ENCODE results near the gene MYL12B. TPM values are rescaled to one million over a fixed set of nuclear protein-coding genes. Genes with fewer than 3 reads are reported as not detected.
"Not testable (repeated sequence)": the region's sequence is repeated elsewhere in the genome, so short reads cannot be mapped to it uniquely, and the experiment has no call there.

The MYL12B gene
- total RNA-seq, 1 donor from 2014 or later, result 176 TPM

GRCh38 chr18:3217948-3218647, 43.8 kb upstream of the MYL12B start:
- intact Hi-C loops (cut with micrococcal nuclease), result no loop called here
- H3K9me3 ChIP-seq (replicated peaks), result no peaks in the 10 kb centered on the region

GRCh38 chr18:3218819-3219218, 43.1 kb upstream of the MYL12B start:
- H3K27ac ChIP-seq (replicated peaks), result peak overlapping the region; percentile 92
- intact Hi-C loops (cut with micrococcal nuclease), result no loop called here
- TF ChIP-seq CTCF (IDR thresholded peaks at IDR 0.05; ENCODE audit: borderline replicate concordance), result no peak
- H3K4me3 ChIP-seq, result peak overlapping the region; percentile 71
- DNase-seq, result no peak
- H3K36me3 ChIP-seq, result peaks cover 26% of the 10 kb centered on the region
- H3K4me1 ChIP-seq, result peaks cover 72% of the 10 kb centered on the region
- no peaks in the 10 kb centered on the region for H3K27me3 ChIP-seq (ENCODE audit: low read depth)
- H3K9me3 ChIP-seq (replicated peaks), result no peaks in the 10 kb centered on the region

More at GRCh38 chr18:3217948-3218647, 43.8 kb upstream of the MYL12B start:
- Histone ChIP-seq H3K27me3 (ENCODE audit: low read depth) (no peaks in the 10 kb centered on the region), H3K4me1 (peaks cover 75% of the 10 kb centered on the region), H3K36me3 (peaks cover 29% of the 10 kb centered on the region), H3K27ac (replicated peaks) (peak overlapping the region; percentile 92), H3K4me3 (peak overlapping the region; percentile 71)
- DNase-seq, result no peak
- no peak for TF ChIP-seq CTCF (IDR thresholded peaks at IDR 0.05; ENCODE audit: borderline replicate concordance)

GRCh38 chr18:3219241-3219630, 42.7 kb upstream of the MYL12B start:
- peaks cover 70% of the 10 kb centered on the region for H3K4me1 ChIP-seq
- H3K27me3 ChIP-seq (ENCODE audit: low read depth), result no peaks in the 10 kb centered on the region
- H3K9me3 ChIP-seq (replicated peaks), result no peaks in the 10 kb centered on the region
- H3K36me3 ChIP-seq, result peaks cover 22% of the 10 kb centered on the region
- intact Hi-C loops (cut with micrococcal nuclease), result no loop called here
- peak overlapping the region; percentile 92 for H3K27ac ChIP-seq (replicated peaks)
- DNase-seq, result no peak
- TF ChIP-seq CTCF (IDR thresholded peaks at IDR 0.05; ENCODE audit: borderline replicate concordance), result no peak
- peak overlapping the region; percentile 71 for H3K4me3 ChIP-seq

- no peak for DNase-seq
- intact Hi-C loops (cut with micrococcal nuclease), result no loop called here
- Histone ChIP-seq H3K27me3 (ENCODE audit: low read depth) (no peaks in the 10 kb centered on the region), H3K4me3 (peak within 1 kb of the TSS; percentile 71), H3K4me1 (peaks cover 65% of the 10 kb centered on the region), H3K9me3 (replicated peaks) (no peaks in the 10 kb centered on the region), H3K36me3 (peaks cover 16% of the 10 kb centered on the region), H3K27ac (replicated peaks) (peak within 1 kb of the TSS; percentile 92)
- no peak for TF ChIP-seq CTCF (IDR thresholded peaks at IDR 0.05; ENCODE audit: borderline replicate concordance)
Measured at GRCh38 chr18:3219631-3220335, 42.1 kb upstream of the MYL12B start, which contains the start of gene MYOM1. Gene MYOM1, minus strand, starts transcription at chr18:3219968. Its CDS starts 4,745 bp downstream, at chr18:3215223.

GRCh38 chr18:3220868-3221267, 41.1 kb upstream of the MYL12B start:
- Histone ChIP-seq H3K27ac (replicated peaks) (peak overlapping the region; percentile 92), H3K4me1 (peaks cover 60% of the 10 kb centered on the region)
- H3K27me3 ChIP-seq (ENCODE audit: low read depth); H3K4me3 ChIP-seq; H3K9me3 ChIP-seq (replicated peaks); DNase-seq; intact Hi-C loops (cut with micrococcal nuclease); H3K36me3 ChIP-seq: not testable (repeated sequence)

- DNase-seq, result no peak
- no peak for TF ChIP-seq CTCF (IDR thresholded peaks at IDR 0.05; ENCODE audit: borderline replicate concordance)
- Histone ChIP-seq H3K36me3 (peaks cover 8% of the 10 kb centered on the region), H3K27ac (replicated peaks) (peak overlapping the region; percentile 92), H3K4me1 (peaks cover 55% of the 10 kb centered on the region), H3K9me3 (replicated peaks) (no peaks in the 10 kb centered on the region), H3K27me3 (ENCODE audit: low read depth) (no peaks in the 10 kb centered on the region), H3K4me3 (no peak overlapping the region)
- intact Hi-C loops (cut with micrococcal nuclease), result no loop called here
Measured at GRCh38 chr18:3221496-3221895, 40.4 kb upstream of the MYL12B start.
